Activated CD8-positive, alpha-beta memory T cell treated with anti-CD3 and anti-CD28 coated beads, Interleukin-2, amount 50 U/mL, for 48 hours (primary cell): ENCODE data around the gene ZDHHC14.

ENCODE experiments used
- DNase-seq: peaks from one replicate; pipeline ENCODE4 v3.0.0-alpha.2; 2020

Gene ZDHHC14

DNA sequence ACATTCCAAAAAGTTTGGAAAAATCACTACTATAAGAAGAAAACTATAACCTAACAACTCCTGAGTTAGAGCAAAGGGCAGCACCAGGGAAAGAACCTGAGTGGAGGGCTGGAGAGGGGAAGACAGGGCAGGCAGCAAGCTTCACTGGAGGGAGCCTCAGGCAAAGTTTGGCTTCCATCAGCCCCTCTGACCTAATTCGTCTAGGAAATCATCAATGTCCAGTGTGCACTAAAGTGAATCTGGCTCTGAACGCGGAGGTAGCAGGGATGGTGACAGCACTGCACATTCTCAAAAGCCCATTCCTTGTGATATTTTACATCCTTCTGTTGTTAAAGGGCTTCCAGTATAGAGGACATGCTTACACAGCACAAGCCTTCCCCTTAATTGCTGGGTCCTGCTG lies 87.1 kb downstream of the ZDHHC14 start:
- no peak for DNase-seq

GRCh38 chr6:157468574-157468973 lies 87.6 kb downstream of the ZDHHC14 start:
- DNase-seq: no peak

GRCh38 chr6:157469378-157469777 lies 88.4 kb downstream of the ZDHHC14 start:
- no peak for DNase-seq

- no peak for DNase-seq
These were observed 90.2 kb downstream of the ZDHHC14 start for GRCh38 chr6:157471077-157471686.

- no peak for DNase-seq
These were observed 91.1 kb downstream of the ZDHHC14 start for GRCh38 chr6:157471895-157472686.

DNA sequence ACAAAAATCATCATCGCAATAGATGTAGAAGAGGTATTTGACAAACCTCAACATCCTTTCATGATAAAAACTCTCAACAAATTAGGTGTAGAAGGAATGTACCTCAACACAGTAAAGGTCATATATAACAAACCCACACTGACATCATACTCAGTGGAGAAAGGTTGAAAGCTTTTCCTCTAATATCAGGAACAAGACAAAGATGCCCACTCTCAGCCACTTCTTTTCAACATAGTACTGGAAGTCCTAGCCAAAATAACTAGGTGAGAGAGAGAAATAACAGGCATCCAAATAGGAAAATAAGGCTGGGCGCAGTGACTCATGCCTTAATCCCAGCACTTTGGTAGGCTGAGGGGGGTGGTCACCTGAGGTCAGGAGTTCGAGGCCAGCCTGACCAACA lies 95.8 kb downstream of the ZDHHC14 start:
- no peak for DNase-seq

GRCh38 chr6:157478926-157479325 lies 97.9 kb downstream of the ZDHHC14 start:
- no peak for DNase-seq

- DNase-seq: no peak
These were observed 98.7 kb downstream of the ZDHHC14 start for GRCh38 chr6:157479464-157480303.

- no peak for DNase-seq
These were observed 100.3 kb downstream of the ZDHHC14 start for GRCh38 chr6:157481189-157481864.

GRCh38 chr6:157481865-157482249 lies 100.9 kb downstream of the ZDHHC14 start:
- no peak for DNase-seq

- DNase-seq: no peak
These were observed 102.8 kb downstream of the ZDHHC14 start for GRCh38 chr6:157483770-157484169.

DNA sequence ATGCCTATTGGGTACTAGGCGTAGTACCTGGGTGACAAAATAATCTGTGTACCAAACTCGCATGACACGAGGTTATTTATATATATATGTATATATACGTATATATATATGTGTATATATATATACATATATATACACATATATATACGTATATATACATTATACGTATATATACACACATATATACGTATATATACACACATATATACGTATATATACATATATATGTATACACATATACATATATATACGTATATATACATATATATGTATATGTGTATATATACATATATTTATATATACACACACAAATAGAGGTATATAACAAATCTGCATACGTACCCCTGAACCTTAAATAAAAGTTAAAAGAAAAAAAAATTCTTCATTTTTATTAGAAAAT lies 103.2 kb downstream of the ZDHHC14 start:
- DNase-seq: no peak

DNA sequence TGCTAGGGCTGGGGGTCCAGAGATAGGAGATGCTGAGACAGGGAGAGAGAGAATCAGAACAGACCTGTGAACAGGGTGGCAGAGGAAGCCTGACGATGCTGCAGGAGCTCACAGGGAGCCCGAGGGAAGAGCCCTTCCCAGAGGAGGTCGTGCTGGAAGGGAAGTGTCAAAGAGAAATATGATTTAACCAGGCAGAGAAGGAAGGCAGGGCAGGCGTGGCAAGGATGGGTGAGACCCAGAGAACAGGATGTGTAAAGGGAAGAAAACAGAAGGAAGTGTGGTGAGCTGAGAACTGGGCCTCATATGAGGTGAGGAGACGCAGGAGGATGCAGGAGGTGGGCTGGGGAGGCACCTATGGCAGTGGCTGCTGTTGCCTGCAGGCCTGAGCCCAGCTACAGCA lies 105.6 kb downstream of the ZDHHC14 start:
- no peak for DNase-seq

DNA sequence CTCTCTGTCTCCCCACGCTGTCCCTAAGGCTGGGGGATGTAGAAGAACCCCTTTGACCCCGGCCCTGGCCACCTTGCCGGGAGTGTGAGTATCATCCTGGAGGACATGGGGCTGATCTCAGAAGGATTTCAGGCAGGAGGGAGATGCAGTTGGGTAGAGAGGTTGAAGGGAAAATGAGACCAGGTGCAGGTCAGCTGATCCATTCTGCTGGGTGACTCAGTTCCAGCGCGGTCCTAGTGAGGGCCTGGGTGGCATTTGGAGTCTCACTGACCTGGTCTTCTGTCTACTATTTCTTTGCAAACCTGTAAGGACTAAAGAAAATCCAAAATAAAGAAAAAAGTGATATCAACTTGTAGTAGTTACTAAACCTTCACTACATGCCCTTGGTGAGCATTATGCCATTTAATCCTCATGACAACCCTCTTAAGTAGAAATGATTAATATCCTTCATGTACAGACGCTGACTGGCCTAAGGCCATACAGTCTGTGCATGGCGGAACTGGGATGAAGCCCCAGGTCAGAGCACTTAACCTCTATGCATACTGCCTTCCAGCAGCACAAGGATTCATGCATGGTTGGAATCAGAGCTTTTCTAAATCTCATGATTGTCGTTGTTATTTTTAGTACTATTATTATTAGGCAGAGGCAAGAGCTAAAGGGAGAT lies 106.3 kb downstream of the ZDHHC14 start:
- no peak for DNase-seq

- no peak for DNase-seq
These were observed 107.1 kb downstream of the ZDHHC14 start for GRCh38 chr6:157488058-157488457.

- no peak for DNase-seq
These were observed 107.7 kb downstream of the ZDHHC14 start for GRCh38 chr6:157488716-157489118.

GRCh38 chr6:157490611-157491269 lies 109.8 kb downstream of the ZDHHC14 start:
- DNase-seq: no peak

DNA sequence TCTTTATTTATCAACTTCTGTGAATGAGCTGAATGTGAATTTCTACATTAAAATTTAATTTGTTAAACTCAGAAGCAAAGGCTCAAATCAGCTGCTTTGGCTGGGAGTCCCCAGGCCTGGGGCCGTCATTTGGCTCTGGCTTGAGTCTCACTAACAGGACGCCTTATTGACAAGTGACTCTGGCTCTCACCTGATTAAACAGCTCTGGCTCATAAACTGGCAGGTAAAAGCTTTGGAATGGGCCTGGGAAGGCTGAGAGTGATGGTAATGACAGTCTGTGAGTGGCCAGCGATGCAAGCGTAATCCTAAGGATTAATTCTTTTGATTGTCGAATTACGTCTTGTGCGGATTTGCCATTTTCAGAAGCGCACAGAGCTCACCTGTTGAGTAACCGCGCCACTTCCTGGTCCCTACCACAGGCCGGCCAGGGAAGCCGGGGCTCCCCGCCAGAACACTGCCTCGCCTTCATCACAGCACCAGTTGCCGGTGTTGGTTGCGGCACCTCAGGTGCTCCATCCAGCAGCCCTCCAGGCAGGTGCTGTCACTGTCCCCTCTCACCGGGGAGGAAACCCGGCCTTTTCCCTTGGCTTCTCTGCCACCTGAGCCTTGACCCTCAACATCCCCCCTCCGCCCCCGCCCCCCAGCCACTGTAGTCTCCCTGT lies 110.7 kb downstream of the ZDHHC14 start:
- no peak for DNase-seq

DNA sequence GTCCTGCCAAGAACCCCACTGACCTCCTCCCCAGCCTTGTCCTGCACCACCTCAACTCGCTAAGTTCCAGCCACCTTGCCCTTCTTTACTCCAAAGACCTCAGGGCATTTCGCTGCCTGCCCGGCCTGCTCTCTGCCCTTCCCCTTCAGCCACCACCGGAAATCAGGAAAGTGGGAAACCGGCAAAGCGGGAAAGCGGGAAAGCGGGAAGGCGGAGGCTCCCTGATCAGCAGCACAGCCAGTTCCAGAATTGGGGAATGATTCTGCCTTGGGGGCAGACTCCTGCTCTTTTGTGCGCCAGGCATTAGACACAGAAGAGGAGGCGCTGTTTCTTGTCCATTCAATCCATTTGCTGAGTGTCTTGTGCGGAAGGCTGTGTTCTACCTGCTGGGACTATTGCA lies 111.3 kb downstream of the ZDHHC14 start:
- no peak for DNase-seq

DNA sequence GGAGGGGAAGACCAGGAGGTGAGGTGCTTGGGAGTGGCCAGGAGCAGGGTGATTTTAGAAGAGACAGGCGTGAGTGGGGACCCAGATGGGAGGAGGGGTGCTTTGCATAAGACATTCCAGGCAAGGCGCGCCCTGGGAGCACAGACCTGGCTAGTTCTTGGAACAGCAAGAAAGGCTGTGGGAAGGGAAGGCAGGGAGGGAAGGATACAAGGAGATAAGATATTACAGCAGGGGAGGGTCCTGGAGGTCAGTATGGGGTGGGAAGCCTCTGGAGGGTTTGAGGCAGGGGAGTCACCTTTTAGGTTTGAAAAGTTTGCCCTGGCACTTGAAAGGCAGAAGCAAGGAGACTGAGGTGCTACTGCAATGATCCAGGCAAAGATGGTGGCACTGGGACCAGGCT lies 111.8 kb downstream of the ZDHHC14 start:
- no peak for DNase-seq

- DNase-seq: no peak
These were observed 112.2 kb downstream of the ZDHHC14 start for GRCh38 chr6:157493173-157493572.

DNA sequence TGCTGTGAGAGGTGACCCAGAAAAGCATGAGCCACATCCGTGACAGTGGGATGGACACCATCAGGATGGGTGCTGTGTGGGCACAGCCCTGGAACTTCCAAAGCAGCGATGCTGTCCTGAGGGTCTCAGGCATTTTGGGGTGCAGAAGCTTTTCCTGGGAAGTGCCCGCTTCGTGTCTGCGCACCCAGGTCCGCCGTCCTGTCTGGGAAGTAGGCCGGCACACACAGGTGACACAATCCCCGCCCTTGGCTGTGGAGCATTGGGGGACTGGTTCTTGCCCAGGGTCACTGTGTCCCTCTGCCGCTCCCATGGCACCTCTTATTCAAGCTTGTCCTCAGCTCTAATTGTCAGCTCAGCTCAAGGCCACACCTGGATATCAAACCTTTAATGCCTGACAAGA lies 112.6 kb downstream of the ZDHHC14 start:
- peak; percentile 26 for DNase-seq
